Activated CD8-positive, alpha-beta T cell treated with anti-CD3 and anti-CD28 coated beads for 36 hours (primary cell): ENCODE data around the gene CTCFL. TPM values are rescaled to one million over a fixed set of nuclear protein-coding genes. Genes with fewer than 3 reads are reported as not detected.
A peak's percentile ranks its signal among the peaks of the same experiment; 100 is the strongest.

Source experiments
- ATAC-seq: fragments of 200-7000 bp; cut with Tn5 transposase; one replicate; pipeline ENCODE4 v1.10.0; 2021; ENCODE audit warnings: mild to moderate bottlenecking, moderate library complexity
- CTCF ChIA-PET: fragments of 350-600 bp; sonication (Branson Sonifier 250); formaldehyde crosslinking; loops from one replicate; lab custom pipeline; 2021; ENCODE audit warnings: antibody characterized with exemption; lab: Charles Lee
- POLR2A ChIA-PET: fragments of 350-600 bp; sonication (Branson Sonifier 250); formaldehyde crosslinking; loops from one replicate; lab custom pipeline; 2021; ENCODE audit warnings: antibody characterized with exemption; lab: Charles Lee
- DNase-seq: peaks from one replicate; pipeline ENCODE4 v3.0.0-alpha.2; 2020
- H3K27ac Mint-ChIP-seq: one replicate; pipeline ENCODE4 v1.8.0; 2021; ENCODE audit warnings: mild to moderate bottlenecking, mixed read lengths
- H3K27me3 Mint-ChIP-seq: one replicate; pipeline ENCODE4 v1.8.0; 2021; ENCODE audit warnings: mixed read lengths
- H3K36me3 Mint-ChIP-seq: one replicate; pipeline ENCODE4 v1.8.0; 2021; ENCODE audit warnings: low read depth, mixed read lengths
- H3K4me1 Mint-ChIP-seq: one replicate; pipeline ENCODE4 v1.8.0; 2021; ENCODE audit warnings: low read depth, mixed read lengths
- H3K4me3 Mint-ChIP-seq: one replicate; pipeline ENCODE4 v1.8.0; 2021; ENCODE audit warnings: mild to moderate bottlenecking, moderate library complexity, mixed read lengths
- H3K9me3 Mint-ChIP-seq: one replicate; pipeline ENCODE4 v1.8.0; 2021; ENCODE audit warnings: mixed read lengths
- intact Hi-C: fragments of 100-400 bp; cut with micrococcal nuclease; formaldehyde crosslinking; loops from one replicate; pipeline ENCODE4 v1.10.0; 2022
- total RNA-seq, 2 experiments: library from RNA; stranded (reverse); gene quantifications; one replicate each; pipeline ENCODE4 v1.2.3, GENCODE V29; 2021
- TF ChIP-seq, protein P1 (sequence below): fragments of 200-600 bp; IDR thresholded peaks from one replicate; pipeline ENCODE4 v1.8.0; 2022; ENCODE audit warnings: antibody characterized with exemption, mild to moderate bottlenecking

The CTCFL gene
- total RNA-seq, 2 experiments from 2014 or later, result not detected

DNA sequence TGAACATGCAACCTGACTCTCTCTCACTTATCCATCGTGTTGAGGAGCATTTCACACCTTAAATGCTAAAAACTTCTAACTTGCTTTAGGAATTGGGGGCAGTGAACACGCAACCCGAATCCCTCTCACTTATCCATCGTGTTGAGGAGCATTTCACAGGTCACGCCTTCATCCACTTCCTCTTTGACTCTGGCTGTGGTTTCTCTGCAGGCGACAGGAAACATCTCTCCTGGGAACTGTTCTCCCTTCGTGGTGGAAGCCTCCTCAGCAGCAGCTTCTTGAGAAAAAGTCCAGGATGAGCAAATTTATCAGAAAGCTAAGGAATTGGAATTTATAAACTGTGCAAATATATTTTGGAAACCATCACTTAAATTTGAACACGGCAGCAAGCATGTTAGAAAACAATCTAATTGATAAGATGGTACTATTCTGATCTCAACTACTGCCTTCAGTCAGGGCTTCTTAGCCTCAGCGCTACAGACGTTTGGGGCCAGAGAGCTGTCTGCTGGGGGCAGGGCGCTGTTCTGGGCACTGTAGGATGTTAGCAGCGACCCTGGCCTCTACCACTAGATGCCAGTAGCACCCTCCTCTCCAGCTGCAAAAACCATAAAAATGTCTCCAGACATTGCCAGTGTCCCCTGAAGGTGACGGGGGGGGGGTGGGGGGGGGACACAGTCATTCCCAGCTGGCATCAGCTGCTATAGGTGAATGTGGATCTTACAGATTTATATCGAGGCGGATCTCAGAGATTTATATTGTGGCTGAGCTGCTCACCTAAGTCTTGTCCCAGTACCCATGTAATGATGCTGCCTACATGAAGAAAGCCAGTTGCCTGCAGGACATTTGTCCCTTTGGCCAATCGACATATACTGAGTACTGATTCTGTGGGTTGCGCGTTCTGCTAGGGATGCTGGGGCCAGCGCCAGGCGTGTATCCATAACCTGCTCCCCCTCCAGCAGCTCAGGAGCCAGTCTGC, 26.2 kb downstream of the CTCFL start:
- intact Hi-C loops, result no loop called here

DNA sequence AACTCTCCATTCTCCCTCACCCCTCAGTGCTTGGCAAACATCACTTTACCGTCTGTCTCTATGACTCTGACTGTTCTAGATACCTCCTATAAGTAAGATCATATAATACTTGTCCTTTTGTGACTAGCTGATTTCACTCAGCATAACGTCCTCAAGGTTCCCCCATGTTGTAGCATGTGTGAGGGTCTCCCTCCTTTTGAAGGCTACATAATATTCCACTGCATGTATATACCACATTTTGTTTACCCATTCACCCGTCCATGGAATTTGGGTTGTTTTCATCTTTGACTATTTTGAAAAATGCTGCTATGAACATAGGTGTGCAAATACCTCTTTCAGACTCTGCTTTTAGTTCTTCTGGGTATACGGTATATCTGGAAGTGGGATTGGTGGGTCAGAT, 28.3 kb downstream of the CTCFL start:
- TF ChIP-seq, protein P1, sequence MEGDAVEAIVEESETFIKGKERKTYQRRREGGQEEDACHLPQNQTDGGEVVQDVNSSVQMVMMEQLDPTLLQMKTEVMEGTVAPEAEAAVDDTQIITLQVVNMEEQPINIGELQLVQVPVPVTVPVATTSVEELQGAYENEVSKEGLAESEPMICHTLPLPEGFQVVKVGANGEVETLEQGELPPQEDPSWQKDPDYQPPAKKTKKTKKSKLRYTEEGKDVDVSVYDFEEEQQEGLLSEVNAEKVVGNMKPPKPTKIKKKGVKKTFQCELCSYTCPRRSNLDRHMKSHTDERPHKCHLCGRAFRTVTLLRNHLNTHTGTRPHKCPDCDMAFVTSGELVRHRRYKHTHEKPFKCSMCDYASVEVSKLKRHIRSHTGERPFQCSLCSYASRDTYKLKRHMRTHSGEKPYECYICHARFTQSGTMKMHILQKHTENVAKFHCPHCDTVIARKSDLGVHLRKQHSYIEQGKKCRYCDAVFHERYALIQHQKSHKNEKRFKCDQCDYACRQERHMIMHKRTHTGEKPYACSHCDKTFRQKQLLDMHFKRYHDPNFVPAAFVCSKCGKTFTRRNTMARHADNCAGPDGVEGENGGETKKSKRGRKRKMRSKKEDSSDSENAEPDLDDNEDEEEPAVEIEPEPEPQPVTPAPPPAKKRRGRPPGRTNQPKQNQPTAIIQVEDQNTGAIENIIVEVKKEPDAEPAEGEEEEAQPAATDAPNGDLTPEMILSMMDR, result no peak
- no peak overlapping the region for H3K27ac Mint-ChIP-seq
- intact Hi-C loops, result no loop called here
- H3K4me1 Mint-ChIP-seq, result peaks cover 11% of the 10 kb centered on the region
- DNase-seq, result no peak
- CTCF ChIA-PET, result interaction anchor here (1.1 to 2.1 kb wide), 8 partner anchors 13 to 115 kb away, joined by 3 to 16 read pairs (median 4); no protein-coding TSS in a partner anchor
- POLR2A ChIA-PET, result interaction anchor here (1.1 kb wide), 1 partner anchor 99 kb away, joined by 3 read pairs; no protein-coding TSS in a partner anchor
- ATAC-seq, result no peak
- H3K27me3 Mint-ChIP-seq, result peaks cover 20% of the 10 kb centered on the region
- no peaks in the 10 kb centered on the region for H3K36me3 Mint-ChIP-seq
- no peaks in the 10 kb centered on the region for H3K9me3 Mint-ChIP-seq
- no peak overlapping the region for H3K4me3 Mint-ChIP-seq

More for the DNA sequence above, 26.2 kb downstream of the CTCFL start:
- ChIA-PET POLR2A (interaction anchor here (0.6 to 1.8 kb wide), 2 partner anchors 106 to 827 kb away, joined by 3 to 4 read pairs; no protein-coding TSS in a partner anchor), CTCF (interaction anchor here (0.8 to 3.0 kb wide), 32 partner anchors 9 to 712 kb away, joined by 3 to 35 read pairs (median 4); partner anchors contain the start of genes RBM38 and ZBP1)
- DNase-seq, result peak; percentile 66
- ATAC-seq, result peak; percentile 86
- Mint-ChIP-seq H3K4me3 (no peak overlapping the region), H3K27ac (no peak overlapping the region), H3K9me3 (no peaks in the 10 kb centered on the region), H3K27me3 (peaks cover 30% of the 10 kb centered on the region), H3K36me3 (no peaks in the 10 kb centered on the region), H3K4me1 (peaks cover 11% of the 10 kb centered on the region)
- TF ChIP-seq, protein P1, result peak; percentile 52

DNA sequence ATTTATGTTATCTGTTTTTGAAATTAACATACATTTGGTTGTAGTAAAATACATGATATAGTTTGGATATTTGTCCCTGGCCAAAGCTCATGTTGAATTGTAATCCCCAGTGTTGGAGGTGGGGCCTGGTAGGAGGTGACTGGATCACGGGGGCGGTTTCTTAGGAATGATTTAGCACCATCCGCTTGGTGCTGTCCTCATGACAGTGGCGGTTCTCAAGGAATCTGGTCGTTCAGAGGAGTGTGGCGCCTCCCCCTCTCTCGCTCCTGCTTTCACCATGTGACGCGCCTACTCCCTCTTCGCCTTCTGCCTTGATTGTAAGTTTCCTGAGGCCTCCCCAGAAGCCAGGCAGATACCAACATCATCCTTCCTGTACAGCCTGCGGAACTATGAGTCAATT, 29.0 kb downstream of the CTCFL start:
- Mint-ChIP-seq H3K27ac (no peak overlapping the region), H3K9me3 (no peaks in the 10 kb centered on the region), H3K36me3 (no peaks in the 10 kb centered on the region), H3K4me3 (no peak overlapping the region), H3K4me1 (peaks cover 11% of the 10 kb centered on the region), H3K27me3 (peaks cover 19% of the 10 kb centered on the region)
- TF ChIP-seq, protein P1, result no peak
- POLR2A ChIA-PET, result interaction anchor here (0.7 to 1.1 kb wide), 2 partner anchors 95 to 98 kb away, joined by 3 read pairs; no protein-coding TSS in a partner anchor
- intact Hi-C loops, result loop anchor here (1.0 kb wide), 1 partner anchor 114 kb away; no protein-coding TSS in a partner anchor
- ATAC-seq, result no peak
- DNase-seq, result no peak
- CTCF ChIA-PET, result interaction anchor here (0.6 to 2.1 kb wide), 27 partner anchors 12 to 155 kb away, joined by 3 to 16 read pairs (median 4); no protein-coding TSS in a partner anchor

DNA sequence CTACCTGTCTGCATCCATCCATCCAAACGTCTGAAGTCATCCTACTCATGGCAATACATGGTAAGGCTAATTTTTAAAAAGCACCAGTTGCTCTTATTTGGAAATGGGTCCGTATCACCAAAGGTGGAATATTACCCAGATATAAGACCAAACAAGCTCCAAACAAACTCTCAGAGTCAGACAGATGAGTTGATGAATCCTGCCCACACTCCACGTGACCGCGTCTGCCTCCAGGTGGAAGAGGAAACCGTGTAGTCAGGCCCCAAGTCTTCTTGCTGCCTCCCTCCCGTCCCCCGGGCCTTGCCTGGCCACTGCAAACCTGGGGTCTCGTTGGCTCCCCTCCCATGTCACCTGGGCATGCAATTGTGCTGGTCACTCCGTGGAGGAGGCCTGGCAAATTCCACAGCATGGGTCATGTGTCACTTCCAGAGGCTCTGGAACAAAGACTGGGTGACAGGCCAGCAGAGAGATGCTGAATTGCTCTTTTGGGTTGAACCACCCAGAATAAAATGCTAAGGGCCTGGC, 31.8 kb downstream of the CTCFL start:
- H3K4me1 Mint-ChIP-seq, result peaks cover 5% of the 10 kb centered on the region
- ChIA-PET CTCF (interaction anchor here (0.9 to 1.4 kb wide), 6 partner anchors 19 to 114 kb away, joined by 3 to 8 read pairs (median 6); no protein-coding TSS in a partner anchor), POLR2A (interaction anchor here (1.8 kb wide), 1 partner anchor 95 kb away, joined by 5 read pairs; no protein-coding TSS in a partner anchor)
- H3K9me3 Mint-ChIP-seq, result no peaks in the 10 kb centered on the region
- H3K27ac Mint-ChIP-seq, result no peak overlapping the region
- H3K27me3 Mint-ChIP-seq, result peaks cover 8% of the 10 kb centered on the region
- no peaks in the 10 kb centered on the region for H3K36me3 Mint-ChIP-seq
- intact Hi-C loops, result no loop called here
- ATAC-seq, result no peak
- TF ChIP-seq, protein P1, result no peak
- H3K4me3 Mint-ChIP-seq, result no peak overlapping the region
- no peak for DNase-seq
